HG03196 (cell line): ENCODE results near the gene FADS6.
"Not testable (repeated sequence)": the region's sequence is repeated elsewhere in the genome, so short reads cannot be mapped to it uniquely, and the experiment has no call there.

ENCODE experiments used
- ATAC-seq: cut with Tn5 transposase; IDR thresholded peaks from one replicate; pipeline ENCODE4 v1.9.1; 2021; ENCODE audit not compliant: unreplicated experiment

FADS6 gene

DNA sequence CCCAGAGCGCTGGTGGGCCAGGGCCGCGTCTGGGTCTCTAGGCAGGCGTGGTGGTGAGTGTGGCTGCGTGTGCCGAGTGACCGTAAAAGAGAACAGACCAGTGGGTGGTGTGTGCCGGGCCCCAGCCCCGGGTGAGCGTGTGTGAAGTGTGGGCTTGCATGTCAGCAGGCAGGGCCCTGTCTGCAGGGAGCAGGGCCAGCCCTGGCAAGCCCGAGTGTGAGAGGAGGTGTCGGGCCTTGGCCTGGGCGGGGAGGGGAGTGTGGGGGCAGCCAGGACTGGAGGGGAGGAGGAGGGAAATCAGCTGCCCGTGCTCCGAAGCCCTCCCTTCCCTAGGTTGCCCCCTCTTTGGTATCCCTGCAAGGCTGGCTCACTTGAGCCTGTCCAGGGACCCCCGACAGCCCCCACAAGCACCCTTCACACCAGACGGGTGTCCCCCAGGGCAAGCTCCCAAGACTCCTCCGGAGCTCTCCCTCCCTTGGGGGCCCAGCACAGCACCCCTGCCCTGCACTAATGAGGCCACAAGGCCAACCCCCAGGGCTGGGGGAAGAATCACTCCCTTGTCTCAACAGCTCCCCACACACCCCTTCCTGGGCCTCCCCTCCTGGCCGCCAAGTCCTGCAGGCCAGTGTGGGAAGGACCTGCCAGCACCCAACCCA, 27.7 kb upstream of the FADS6 start:
- ATAC-seq = no peak

DNA sequence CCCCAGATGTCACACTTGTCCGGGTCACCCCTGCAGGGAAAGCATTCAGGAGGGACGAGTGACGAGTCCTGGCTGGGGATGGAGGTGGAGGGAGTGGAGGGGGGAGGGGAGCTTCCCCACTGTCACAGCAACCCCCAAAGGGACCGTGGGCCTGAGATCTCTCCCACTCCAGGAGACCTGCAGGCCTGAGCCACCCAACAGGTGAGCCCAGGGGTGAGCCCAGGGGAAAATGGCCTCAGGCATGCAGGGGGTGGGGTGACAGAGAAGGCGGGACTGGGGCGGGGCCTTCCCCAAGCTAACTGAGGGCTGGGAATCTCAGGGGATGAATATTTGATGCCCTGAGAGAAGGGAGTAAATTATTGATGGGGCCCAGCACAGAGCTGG, 27.2 kb upstream of the FADS6 start:
- ATAC-seq = no peak

DNA sequence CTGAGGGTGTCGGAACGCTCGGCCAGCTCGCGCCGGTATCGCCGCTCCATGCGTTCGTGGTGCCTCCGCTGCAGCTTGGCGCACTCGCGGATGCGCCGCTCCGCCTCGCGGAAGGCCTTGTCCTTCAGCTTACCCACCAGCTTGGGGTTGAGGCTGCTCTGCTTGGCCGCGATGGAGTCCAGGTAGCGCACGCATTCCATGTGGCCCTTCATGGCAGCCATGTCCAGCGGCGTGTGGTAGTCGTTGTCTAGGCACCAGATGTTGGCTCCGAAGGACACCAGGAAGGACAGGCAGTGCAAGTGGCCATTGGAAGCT, 26.8 kb upstream of the FADS6 start:
- no peak for ATAC-seq

DNA sequence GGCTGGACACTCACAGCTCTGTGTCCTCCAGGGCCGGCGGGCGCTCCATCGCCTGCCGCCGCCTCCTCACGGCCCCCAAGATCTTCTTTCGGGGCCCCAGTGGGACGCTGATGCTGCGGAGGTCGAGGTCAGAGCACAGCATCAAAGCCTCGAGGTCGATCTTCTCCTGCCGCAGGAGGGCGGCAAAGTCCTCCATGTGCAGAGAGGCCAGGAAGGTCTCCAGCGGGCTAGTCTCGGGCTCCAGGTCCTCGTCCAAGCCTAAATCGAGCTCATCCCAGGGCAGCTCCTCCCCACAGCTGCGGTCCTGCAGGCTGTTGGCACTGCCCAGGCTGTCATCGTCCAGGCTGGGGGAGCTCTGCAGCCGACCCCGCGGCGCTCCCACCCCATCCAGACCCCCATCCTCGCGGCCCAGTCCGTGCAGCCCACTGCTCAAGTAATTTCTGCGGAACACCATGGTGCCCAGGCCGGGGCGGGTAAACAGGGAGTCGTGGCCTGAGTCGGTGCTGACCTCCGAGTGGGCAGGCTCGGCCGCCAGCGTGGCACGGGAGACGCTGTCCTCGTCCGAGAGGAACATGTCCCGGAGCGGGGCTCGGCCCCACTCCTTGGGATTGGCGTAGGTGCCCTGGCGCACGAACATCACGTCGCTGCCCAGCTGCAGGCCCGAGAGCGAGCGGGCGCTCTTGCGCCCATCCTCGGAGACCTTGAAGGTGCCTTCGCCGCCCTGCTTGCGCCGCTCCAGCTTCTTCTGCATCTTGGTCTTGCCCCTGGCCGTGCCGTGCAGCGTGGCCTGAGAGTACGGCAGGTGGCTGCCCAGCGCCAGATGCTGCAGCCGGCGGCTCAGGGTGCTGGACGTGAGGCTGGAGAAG, 26.2 kb upstream of the FADS6 start:
- no peak for ATAC-seq

DNA sequence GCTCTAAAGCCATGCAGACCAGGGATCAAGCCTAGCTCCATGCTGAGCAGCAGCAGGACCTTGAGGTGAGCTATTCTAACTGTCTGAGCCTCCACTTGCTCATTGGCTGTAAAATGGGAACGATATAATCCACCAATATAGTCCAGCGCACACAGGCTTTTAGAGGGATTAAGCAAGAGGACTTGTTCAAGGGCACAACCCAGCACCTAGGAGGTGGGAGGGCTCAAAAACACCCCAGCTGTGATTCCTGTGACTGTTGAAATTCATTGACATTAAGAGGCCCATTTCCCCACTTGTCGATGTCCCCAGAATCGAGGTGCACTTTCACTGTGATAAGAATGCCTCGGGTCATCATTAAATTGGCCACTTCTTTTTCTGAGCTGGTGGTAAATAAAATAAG, 25.5 kb upstream of the FADS6 start:
- ATAC-seq = no peak

DNA sequence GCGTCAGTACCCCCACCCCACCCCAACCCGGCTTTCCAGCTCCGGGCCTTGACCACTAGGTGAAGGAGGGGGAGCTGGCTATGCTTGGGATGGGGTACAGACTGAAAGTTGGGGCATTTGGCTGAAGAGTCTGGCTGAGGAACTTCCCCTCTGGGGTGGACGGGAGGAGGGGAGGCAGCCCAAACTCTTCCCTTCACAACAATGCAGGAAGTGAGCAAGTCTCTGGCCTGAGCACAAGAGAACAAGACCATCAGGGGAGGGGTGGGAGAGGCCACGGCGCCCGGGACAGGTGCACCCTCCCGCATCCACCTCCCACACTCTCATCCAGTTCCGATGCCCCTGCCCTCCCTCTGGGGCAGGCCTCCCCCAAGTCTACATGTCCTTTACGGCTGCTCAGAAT, 24.0 kb upstream of the FADS6 start:
- ATAC-seq = no peak

DNA sequence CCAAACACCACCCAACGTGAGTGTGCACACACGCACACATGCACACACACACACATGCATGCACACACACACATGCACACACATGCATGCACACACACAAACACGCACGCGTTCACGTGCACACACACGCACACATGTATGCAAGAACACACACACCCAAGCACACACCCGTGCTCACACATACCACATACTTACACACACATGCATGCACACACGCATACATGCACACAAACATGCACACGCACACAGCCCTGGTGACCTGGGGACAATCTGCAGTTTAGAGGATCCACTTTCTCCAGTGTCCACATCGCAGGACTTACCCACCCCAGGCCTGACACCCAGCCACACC, 23.4 kb upstream of the FADS6 start:
- no peak for ATAC-seq

DNA sequence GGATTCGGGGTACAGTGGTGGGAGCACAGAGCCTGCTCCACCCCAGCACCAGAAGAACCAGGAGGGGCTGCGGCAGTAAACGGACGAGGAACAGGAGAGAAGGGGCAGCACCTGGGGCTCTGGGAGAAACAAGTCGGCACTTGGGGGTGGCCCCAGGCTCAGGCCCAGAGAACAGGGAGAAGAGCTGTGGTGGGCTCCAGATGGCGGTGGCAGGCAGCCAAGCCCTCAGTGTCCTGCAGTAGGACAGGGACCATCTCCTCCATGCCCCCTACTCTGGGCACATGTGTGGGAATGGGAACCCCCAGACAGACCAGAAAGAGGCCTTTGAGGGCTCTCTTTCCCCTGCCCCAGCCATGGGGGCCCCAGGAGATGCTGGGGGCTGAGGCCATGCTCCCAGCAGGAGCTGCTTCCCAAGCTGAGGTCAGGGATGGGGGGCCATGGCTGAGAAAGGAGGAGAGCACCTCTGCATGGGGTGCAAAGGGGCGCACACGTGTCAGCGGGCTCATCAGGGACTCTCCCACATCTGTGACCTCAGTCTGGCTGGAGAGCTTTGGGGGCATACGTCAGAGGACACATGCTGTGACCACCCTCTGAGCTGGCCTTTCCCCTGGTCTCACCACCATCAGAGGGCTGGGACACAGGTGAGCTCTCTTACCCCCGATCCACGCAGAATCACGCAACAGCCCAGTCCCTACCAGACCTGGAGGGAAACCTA, 22.9 kb upstream of the FADS6 start:
- ATAC-seq = no peak

DNA sequence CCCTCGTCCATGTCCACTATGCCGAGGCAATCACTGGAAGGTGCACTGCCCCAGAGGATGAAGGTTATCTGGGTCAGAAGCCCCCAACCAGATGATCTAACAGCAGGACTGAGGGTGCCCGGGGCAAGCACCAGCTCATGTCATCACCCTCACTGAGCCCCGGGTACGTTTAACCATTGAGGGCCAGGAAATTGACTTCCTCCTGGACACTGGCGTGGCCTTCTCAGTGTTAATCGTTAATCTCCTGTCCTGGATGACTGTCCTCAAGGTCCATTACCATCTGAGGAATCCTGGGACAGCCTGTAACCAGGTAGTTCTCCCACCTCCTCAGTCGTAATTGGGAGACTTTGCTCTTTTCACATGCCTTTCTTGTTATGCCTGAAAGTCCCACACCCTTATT, 18.0 kb upstream of the FADS6 start:
- ATAC-seq = not testable (repeated sequence)

DNA sequence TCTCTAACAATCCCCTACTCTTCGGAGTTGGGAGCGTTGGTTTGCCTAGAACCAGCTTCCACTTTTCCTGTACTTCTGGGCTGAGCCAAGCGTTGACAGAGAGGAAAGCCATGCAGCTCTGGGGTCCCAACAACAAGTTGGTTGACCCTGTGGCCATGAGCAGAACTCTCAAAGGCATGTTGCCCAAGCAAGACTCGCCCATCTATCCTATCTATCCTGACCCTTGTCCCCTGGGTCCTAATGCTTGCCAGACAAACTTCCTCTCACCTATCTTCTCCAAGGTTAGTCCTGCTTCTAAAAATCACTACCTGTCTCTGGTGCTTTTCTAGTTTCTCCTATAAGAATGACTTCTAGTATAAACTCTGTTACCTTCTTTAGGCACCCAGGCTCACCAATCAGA, 15.7 kb upstream of the FADS6 start:
- not testable (repeated sequence) for ATAC-seq

DNA sequence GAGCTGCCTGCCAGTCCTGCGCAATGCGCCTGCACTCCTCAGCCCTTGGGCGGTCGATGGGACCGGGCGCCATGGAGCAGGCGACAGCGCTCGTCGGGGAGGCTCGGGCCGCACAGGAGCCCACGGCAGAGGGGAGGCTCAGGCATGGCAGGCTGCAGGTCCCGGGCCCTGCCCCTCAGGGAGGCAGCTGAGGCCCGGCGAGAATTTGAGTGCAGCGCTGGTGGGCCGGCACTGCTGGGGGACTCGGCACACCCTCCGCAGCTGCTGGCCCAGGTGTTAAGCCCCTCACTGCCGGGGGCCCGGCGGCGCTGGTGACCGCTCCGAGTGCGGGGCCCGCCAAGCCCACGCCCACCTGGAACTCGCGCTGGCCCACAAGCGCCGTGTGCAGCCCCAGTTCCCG, 13.6 kb upstream of the FADS6 start:
- no peak for ATAC-seq

DNA sequence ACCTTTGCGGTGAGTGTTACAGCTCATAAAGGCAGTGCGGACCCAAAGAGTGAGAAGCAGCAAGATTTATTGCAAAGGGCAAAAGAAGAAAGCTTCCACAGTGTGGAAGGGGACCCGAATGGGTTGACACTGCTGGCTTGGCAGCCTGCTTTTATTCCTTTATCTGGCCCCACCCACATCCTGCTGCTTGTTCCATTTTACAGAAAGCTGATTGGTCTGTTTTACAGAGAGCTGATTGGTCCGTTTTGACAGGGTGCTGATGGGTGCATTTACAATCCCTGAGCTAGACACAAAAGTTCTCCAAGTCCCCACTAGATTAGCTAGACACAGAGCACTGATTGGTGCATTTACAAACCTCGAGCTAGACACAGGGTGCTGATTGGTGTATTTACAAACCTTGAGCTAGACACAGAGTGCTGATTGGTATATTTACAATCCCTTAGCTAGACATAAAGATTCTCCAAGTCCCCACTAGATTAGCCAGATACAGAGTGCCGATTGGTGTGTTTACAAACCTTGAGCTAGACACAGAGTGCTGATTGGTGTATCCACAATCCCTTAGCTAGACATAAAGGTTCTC, 12.9 kb upstream of the FADS6 start:
- ATAC-seq = not testable (repeated sequence)

DNA sequence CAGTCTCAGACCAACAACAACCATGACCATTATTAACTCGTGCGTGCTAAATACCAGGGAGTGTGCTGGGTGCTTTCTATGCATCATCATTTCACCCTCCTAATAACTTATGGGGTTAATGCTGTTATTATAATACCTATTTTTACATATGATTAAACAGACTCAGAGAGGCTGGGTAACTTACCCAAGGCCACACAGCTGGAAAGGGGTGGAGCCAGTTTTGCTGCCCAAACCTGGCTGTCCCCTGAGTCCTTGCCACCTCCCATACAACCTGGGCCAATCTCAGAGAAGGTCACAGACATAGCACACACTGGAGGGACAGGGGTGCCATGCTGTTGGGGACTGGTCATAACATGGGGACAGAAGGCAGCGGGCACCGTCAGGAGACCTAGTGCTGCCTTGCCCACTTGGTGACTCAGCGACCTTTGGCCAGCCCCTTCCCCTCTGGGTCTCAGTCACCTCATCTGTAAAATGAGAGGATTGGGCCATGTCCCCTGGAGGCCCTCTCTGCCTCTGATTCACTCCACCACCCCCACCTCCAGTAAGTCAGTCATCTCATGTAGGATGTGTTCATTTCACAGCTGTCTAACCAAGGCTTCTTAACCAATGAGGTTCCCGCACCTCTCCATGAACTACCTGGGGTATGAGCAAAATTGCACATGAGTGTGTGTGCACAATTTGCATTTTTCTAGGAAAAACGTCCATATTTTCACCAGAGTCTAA, 11.4 kb upstream of the FADS6 start:
- ATAC-seq = no peak

DNA sequence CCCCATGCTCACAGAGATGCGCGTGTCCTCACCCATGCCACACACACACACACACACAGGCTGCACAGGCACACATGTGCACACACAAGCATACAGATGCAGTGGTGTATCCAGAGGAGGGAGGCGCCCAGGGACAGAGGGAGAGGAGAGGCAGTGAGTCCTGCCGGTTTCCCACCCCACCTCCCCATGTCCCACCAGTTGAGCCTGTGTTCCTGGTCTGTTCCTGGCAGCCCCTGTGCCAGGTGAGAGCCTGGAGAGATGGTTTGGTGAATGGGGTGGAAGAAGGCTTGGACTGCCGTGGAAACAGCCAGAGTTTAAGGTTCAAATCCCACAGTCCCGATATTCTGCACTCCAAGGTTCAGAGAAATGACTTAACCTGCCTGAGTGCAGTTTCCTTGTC, 10.2 kb upstream of the FADS6 start:
- ATAC-seq = no peak

DNA sequence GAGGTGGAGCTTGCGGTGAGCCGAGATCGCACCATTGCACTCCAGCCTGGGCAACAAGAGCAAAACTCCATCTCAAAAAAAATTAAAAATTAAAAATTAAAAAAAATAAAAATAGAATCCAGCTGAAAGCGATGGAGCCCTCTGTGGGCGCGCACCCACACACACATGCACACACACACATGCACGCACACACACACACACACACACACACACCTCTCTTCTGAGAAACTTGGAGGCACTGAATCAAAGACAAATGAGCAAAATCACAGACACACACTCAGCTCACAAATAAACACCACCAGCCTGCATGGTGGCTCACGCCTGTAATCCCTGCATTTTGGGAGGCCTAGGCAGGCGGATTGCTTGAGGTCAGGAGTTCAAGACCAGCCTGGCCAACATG, 9.6 kb upstream of the FADS6 start:
- no peak for ATAC-seq

DNA sequence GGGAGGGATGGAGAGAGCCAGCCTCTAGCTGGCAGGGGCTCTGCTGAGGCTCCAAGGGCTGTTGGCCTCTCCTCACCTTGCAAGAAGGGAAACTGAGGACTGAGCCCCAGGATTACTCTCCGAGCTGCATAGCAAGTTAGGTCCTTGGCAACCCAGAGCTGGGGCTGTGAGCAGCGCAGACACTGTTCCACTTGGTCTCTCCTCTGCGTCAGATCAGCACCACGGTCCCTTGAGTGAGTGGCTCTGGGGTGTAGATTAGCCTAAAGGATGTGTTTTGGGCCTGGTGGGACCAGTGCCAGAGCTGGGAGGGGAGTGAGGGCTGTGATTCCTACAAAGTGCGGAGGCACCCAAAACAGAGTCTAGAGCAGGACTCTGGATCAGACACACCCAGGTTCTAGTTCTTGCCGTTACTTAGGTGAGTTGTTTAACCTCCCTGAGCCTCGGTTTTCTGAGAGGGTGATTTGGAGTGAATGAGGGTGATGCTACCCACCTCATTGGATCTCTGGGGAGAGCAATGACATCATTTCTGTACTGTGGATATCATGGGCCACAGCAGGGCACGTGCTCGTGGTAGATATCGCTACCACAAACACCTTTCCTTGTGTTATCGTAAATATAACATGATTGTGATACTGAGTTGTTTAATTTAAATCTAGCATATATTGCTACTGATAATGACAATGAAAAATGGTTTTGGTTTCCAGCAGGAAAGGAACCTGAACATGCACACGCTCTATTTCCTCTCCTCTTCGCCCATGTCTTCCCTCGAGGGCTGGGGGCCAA, 8.1 kb upstream of the FADS6 start:
- no peak for ATAC-seq

DNA sequence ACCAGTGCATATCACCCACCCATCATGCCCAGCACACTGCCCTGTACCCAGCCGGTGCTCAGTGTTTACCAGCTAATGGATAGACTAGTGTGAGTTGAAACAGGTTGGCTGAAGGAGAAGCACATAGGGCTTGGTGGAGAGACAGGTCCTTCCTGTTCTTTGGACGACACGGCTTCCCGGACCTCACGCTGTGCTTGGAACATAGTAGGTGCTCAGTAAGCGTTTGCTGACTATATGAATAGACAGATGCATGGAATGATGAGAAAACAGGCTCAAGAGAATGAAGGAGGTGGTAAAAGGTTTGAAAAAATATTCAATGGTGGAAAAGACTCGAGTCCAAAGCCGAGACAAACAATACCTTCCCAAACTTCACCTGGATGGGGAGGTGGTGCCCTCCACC, 6.8 kb upstream of the FADS6 start:
- ATAC-seq = no peak

DNA sequence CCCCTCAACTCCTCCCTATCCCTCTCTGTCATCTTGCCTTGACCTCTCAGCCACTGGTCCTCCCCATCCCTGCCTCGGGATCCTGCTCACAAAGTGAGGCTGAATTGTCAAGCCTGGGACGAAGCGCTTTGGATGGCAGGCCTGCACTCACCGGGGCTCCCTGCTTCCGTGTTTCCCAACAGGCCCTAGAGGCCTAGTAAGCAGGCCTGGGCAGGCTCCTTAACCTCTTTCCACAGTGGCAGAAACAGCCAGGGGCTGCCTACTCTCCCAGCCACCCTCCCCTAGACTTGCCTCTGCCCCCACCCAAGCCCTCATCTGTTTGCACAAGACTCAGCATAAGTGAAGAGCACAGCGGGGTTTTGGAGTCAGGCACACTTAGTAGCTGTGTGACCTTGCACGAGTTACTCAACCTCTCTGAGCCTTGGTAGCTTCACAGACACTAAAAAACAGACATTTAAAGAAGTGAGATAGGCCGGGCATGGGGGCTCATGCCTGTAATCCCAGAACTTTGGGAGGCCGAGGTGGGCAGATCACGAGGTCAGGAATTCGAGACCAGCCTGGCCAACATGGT, 5.0 kb upstream of the FADS6 start:
- ATAC-seq = no peak

DNA sequence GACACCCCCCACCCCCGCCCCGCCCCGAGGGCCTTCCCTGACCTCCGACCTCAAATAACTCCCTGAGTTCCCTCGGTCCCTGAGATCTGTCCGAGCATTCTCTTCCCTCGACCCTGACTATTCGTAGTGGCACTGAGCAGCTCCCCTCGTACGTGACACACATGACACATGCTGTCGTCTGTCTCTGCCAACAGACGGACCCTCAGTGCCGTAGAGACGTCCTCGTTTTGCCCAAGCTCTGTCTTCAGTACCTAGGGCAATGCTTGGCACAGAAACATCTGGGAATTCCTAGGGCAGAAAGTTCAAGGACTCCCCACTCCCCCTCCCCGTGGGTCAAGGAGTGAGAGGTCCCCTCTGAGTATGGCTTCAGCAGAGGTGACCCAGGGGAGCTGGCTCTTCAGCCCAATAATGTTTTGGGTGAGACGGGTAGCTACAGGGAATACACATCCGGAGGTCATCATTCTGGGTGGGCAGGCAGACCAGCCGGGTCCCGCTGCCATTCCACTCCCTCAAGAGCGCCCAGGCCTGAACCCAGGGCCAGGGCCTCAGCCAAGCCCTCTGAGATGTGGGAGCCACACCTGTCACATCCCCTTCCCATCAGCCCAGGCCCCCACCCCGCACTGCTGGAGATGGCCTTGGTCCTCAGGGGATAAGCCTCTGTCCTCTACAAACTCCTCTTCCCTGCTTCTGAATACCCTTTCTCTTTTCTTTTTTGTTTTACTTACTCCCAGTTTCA, 671 bp upstream of the FADS6 start:
- ATAC-seq = no peak
